Right cardiac atrium (tissue), 5 donors: ENCODE measurements around the gene COL23A1. TPM values are rescaled to one million over a fixed set of nuclear protein-coding genes. Genes with fewer than 3 reads are reported as not detected.

ENCODE experiments used
- ATAC-seq, 2 donors: fragments of 200-7000 bp; cut with Tn5 transposase; one replicate each; pipeline versions ENCODE4 v1.8.0 to v1.9.1; 2020; ENCODE audit warnings: moderate library complexity in 2 of 2, mild to moderate bottlenecking in 1 of 2
- DNase-seq, 3 donors: peaks; one replicate each; pipeline ENCODE4 v3.0.0-alpha.2; 2020
- H3K27ac ChIP-seq: one replicate; pipeline ENCODE4 v1.5.1; 2013; ENCODE audit warnings: mild to moderate bottlenecking, low read length, control low read depth, moderate library complexity
- H3K27me3 ChIP-seq: one replicate; pipeline ENCODE4 v1.6.1; 2013; ENCODE audit not compliant: control insufficient read depth, insufficient read depth
- H3K4me1 ChIP-seq: one replicate; pipeline ENCODE4 v1.6.1; 2013; ENCODE audit warnings: low read length; ENCODE audit not compliant: control insufficient read depth, insufficient read depth
- H3K4me3 ChIP-seq: one replicate; pipeline ENCODE4 v1.5.1; 2013; ENCODE audit warnings: low read length, control low read depth
- H3K9me3 ChIP-seq: one replicate; pipeline ENCODE4 v1.6.1; 2013; ENCODE audit warnings: low read length; ENCODE audit not compliant: control insufficient read depth
- WGBS: extraction: QIAGEN DNeasy Blood & Tissue Kit; methylation state at CpG from one replicate; pipeline ENCODE4 v1.1.7; 2013; 5-methylcytosine and 5-hydroxymethylcytosine counted together
- intact Hi-C, 4 donors: fragments of 100-400 bp; cut with DNase I; formaldehyde crosslinking; loops; one replicate each; pipeline versions ENCODE4 v1.11.0 to v1.14.0; 2022 to 2023
- polyA plus RNA-seq: library from polyadenylated mRNA; stranded (reverse); fragments of 200-250 nt; gene quantifications from one replicate; pipeline ENCODE4 v1.2.3, GENCODE V29; 2013
- total RNA-seq, 4 donors: library from RNA; stranded (reverse); fragmentation: NEBNext Ultra II Directional; extraction: Animal tissue kit (Norgen Biotek cat#: 25700); gene quantifications; one replicate each; pipeline ENCODE4 v1.2.1, GENCODE V29; 2021
- donor health status: healthy with polysubstance abuse.
- donor health status: DM: no; HTN: yes; CAD: no.
- donor health status: DM: no; HTN: no; CAD: no.
- donor health status: DM: no; HTN: yes; CAD: no; lungs with severe emphysema.
- donor health status: DM: yes; HTN: yes; CAD: no.

Gene COL23A1
- total and polyA plus RNA-seq, 5 donors: 2.5 to 13.6 (median 6.3) TPM

DNA sequence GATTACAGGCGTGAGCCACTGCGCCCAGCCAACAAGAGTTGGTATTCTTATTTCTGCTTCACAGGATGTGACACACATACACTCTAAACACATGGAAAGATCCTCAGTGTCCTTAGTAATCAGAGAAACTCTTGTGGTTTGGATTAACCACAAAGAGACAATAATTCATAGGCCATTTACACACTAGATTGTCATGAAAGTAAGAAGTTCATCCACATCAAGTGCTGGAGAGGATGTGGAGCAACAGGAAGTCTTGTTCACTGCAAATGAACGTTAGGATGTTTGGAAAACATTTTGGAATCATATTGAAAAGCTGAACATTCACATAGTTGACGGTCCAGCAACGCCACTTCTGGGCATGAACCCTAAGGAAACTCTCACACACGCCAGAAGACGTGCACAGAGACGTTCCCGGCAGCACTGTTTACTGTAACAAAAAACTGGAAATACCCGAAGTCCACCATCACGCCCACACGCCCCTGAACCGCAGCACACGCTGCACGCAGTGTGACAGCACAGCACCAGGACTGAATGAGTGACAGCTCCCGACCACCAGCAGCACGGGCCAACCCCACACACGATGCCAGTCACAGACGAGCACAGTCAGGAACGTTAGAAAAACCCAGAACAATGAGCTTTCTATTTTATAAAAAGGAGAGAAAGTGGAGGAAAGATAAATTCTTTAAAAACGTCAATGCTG, 87.6 kb downstream of the COL23A1 start:
- WGBS: 86% methylated on average over 21 of the region's 21 CpGs
- H3K4me1 ChIP-seq: no peaks in the 10 kb centered on the region
- ATAC-seq (no peak), DNase-seq (no peak)
- intact Hi-C loops: no loop called here
- H3K4me3 ChIP-seq: no peak overlapping the region
- H3K9me3 ChIP-seq: no peaks in the 10 kb centered on the region
- H3K27me3 ChIP-seq: no peaks in the 10 kb centered on the region
- no peak overlapping the region for H3K27ac ChIP-seq

DNA sequence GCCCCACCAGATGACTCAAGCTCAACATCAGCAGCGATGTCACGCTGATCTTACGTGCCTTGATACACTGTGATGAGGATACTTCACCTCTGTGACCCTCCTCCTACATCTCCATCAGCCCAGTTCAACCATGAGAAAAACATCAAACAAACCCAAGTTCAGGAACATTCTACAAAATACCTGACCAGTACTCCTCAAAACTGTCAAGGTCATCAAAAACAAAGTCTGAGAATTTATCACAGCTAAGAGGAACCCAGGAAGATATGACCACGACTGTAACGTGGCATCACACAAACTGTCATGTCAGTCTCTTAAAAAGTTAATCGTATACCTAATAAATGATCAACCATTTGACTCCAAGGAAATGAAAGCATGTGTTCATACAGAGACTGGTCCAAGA, 90.8 kb downstream of the COL23A1 start:
- H3K27ac ChIP-seq: no peak overlapping the region
- WGBS: 66% methylated on average over 6 of the region's 6 CpGs
- no peaks in the 10 kb centered on the region for H3K4me1 ChIP-seq
- no peaks in the 10 kb centered on the region for H3K9me3 ChIP-seq
- ATAC-seq (no peak), DNase-seq (no peak)
- no peak overlapping the region for H3K4me3 ChIP-seq
- no peaks in the 10 kb centered on the region for H3K27me3 ChIP-seq
- intact Hi-C loops: no loop called here

DNA sequence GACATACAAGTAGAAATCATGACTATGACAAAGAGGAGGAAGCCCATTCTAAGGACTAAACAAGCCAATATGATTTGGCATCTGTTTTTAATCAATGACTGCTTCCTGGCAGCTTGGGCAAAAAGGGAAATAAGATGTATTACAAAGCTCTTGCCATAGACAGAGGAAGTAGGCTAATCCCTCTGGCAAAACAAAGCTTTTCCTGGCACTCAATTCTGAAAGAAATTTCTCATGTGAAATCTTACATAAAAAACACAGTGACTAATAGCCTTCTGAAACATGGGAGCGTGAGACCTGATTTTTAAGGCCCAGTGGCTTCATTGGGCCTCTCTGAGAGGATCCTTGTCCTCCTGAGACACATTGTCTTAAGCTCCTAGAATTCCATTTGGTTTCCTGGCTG, 93.6 kb downstream of the COL23A1 start:
- Histone ChIP-seq H3K27me3 (no peaks in the 10 kb centered on the region), H3K9me3 (no peaks in the 10 kb centered on the region), H3K4me1 (no peaks in the 10 kb centered on the region), H3K27ac (no peak overlapping the region), H3K4me3 (no peak overlapping the region)
- DNase-seq (no peak), ATAC-seq (peak in 1 of 2 donors; percentile 66)
- intact Hi-C loops: no loop called here
- 77% methylated on average over 1 of the region's 1 CpG for WGBS

DNA sequence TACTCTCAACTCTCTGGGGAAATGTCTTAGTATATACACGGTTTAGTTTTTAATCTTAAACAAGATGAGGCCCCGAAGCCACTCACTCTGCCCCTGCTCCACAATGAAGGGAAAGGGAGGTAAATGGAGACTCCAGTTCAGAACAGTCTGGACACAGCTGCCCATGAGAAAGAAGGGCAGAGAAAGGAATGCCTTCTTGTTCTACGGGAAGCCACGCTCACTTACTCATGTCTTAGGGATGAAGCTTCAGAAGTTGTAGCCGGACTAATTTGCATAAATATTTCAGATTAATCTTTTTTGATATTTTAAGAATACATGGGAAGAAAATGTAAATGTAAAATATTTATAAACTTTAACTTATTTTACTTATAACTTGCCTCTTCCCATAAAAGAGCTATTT, 94.0 kb downstream of the COL23A1 start:
- DNase-seq (no peak), ATAC-seq (no peak)
- intact Hi-C loops: no loop called here
- Histone ChIP-seq H3K4me1 (no peaks in the 10 kb centered on the region), H3K9me3 (no peaks in the 10 kb centered on the region), H3K27me3 (no peaks in the 10 kb centered on the region), H3K27ac (no peak overlapping the region), H3K4me3 (no peak overlapping the region)
- WGBS: 90% methylated on average over 5 of the region's 5 CpGs

DNA sequence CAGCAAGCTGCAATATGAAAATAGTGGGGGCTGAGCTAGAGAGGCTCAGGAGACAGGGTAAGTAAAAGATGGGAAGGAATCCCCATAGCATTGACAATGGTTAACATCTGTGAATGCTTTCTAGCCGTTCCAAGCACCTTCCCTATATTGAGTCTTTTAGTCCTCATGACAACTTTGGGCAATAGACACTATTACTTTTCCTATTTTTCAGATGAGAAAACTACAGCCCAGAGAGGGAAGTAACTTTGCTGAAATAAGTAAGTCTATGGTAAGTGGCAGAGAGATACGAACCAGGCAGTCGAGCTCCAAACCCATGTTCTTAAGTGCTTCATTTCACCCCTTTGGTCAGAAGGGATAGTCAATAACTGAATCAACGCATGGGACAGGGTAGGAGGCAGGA, 94.5 kb downstream of the COL23A1 start:
- Histone ChIP-seq H3K27ac (no peak overlapping the region), H3K4me3 (no peak overlapping the region), H3K4me1 (no peaks in the 10 kb centered on the region), H3K9me3 (no peaks in the 10 kb centered on the region), H3K27me3 (no peaks in the 10 kb centered on the region)
- WGBS: 85% methylated on average over 4 of the region's 4 CpGs
- DNase-seq (no peak), ATAC-seq (no peak)
- intact Hi-C loops: no loop called here

DNA sequence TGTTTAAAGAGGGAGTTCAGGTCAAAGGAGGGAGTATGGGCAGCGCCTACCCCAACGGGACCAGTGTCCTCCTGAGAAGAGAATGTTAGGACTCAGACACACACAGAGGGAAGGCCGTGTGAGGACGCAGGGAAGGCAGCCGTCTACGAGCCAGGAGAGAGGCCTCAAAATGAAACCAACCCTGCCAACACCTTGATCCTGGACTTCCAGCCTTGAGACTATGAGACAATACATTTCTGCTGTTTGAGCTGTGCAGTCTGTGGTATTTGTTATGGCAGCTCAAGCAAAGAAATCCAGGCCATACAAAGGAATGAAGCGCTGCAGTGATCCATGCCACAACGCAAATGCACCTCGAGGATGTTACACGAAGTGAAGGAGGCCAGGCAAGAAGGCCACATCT, 97.9 kb downstream of the COL23A1 start:
- Histone ChIP-seq H3K4me1 (no peaks in the 10 kb centered on the region), H3K27me3 (no peaks in the 10 kb centered on the region), H3K4me3 (no peak overlapping the region), H3K9me3 (no peaks in the 10 kb centered on the region), H3K27ac (no peak overlapping the region)
- intact Hi-C loops: no loop called here
- DNase-seq: no peak
- 97% methylated on average over 10 of the region's 10 CpGs for WGBS
- ATAC-seq: no peak

DNA sequence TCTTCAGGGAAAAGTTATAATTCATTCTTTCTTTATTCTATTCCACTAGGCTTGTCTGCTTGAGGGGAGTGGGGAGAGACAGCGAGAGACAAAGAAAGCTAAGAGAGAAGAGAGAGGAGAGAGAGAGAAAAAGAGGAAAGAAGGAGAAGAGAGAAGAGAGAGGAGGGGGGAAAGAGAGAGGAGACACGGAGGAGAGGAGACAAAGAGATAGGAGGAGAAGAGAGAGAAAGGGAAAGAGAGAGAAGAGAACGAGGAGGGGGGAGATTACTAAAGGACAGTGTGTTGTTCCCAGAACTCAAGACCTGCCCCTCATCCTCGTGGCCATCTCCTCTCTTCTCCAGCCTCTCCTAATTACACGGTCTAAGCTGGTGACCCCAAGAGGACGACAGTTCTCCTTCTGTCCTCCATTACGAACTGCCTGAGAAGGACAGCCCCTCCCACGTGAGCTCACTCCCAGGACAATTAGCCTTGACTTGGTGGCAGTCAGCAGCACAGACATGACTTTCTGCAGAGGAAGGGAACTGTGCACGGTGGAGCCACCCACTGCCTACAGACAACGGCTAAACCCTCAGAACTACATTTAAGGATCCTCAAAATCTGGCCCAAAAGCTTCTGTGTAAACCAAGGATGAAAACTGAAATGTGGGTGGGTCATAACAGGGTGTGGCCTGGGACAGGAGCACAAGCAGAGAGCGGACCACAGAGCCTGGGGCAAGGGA, 99.1 kb downstream of the COL23A1 start:
- no peak for DNase-seq
- Histone ChIP-seq H3K4me1 (no peaks in the 10 kb centered on the region), H3K4me3 (no peak overlapping the region), H3K27ac (no peak overlapping the region), H3K27me3 (no peaks in the 10 kb centered on the region), H3K9me3 (no peaks in the 10 kb centered on the region)
- ATAC-seq: no peak
- intact Hi-C loops: no loop called here
- 71% methylated on average over 11 of the region's 11 CpGs for WGBS

DNA sequence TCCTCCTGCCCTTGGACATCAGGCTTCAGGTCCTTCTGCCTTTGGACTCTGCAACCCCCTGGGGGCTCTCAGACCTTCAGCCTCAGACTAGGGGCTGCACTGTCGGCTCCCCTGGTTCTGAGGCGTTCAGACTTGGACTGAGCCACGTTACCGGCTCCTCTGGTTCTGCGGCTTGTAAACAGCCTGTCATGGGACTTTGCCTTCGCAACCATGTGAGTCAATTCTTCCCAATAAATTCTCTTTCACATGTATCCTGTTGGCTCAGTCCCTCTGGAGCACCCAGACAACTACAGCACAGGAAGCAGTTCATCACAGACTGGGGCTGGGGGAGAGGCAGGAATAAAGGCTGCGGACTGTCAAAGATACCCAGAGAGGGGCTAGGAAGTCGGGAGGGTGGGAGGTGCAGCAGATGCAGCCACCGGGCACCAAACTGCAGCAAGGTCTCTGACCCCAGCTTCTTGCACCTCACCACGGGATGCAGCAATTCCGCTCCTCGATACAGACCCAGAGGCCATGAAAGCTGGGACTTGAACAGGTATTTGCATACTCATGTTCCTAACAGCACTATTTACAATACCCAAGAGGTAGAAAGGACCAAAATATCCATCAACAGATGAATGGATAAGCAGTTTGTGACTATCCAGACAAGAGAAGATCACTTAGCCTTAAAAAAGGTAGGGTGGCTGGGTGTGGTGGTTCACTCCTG, 100.8 kb downstream of the COL23A1 start:
- DNase-seq (no peak), ATAC-seq (no peak)
- Histone ChIP-seq H3K27ac (no peak overlapping the region), H3K4me3 (no peak overlapping the region), H3K27me3 (no peaks in the 10 kb centered on the region), H3K4me1 (no peaks in the 10 kb centered on the region), H3K9me3 (no peaks in the 10 kb centered on the region)
- WGBS: 83% methylated on average over 12 of the region's 12 CpGs
- intact Hi-C loops: no loop called here

DNA sequence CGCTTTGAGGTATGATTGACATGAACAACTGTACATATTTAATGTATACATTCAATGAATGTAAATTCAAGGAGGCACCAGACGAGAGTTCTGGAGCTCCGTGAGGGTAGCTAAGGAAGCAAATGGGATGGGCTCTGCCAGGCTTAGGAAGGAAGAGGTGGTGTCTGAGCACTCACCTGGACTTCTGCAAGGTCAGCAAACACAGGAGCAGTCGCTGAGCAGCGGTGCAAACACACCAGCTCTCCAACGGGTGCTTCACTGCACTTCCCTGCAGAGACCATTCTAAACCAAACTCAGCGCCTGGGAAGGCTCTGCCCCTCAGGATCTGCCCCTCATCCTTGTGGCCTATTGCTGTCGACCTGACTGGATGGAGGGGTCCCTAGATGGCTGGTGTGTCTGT, 101.5 kb downstream of the COL23A1 start:
- Histone ChIP-seq H3K9me3 (no peaks in the 10 kb centered on the region), H3K4me1 (no peaks in the 10 kb centered on the region), H3K4me3 (no peak overlapping the region), H3K27me3 (no peaks in the 10 kb centered on the region), H3K27ac (no peak overlapping the region)
- intact Hi-C loops: no loop called here
- ATAC-seq: no peak
- no peak for DNase-seq
- WGBS: 67% methylated on average over 8 of the region's 8 CpGs

DNA sequence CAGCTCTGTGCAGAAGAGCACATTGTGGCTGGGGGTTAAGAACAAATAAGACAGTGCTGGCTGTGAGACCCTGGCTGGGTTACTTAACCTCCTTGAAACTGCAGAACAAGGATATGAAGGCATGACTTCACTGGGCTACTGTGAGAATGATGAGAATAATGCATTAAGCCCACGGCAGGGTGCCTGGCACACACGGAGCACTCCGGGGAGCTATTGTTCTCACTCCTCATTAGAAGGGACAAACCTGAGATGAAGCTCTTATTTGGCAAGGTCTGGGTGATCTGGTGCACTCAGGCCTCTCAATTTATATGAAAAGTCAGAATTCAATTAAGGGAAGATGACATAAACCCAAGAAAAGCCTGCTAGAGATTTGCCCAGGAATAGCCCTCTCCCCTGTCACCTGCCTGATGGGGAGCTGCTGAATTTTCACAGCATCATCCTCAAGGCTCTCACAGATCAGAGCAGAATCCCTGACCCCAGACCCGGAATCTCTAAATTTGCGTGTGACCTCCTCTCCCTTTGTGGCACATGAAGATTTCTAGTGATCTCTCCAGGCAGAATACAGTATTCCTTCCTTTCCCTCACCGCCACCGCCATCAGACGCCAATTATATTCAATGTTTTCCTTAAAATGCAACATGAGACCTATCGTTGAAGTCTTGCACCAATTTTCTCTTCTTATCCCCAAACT, 102.1 kb downstream of the COL23A1 start:
- no peak overlapping the region for H3K27ac ChIP-seq
- no peaks in the 10 kb centered on the region for H3K27me3 ChIP-seq
- no peaks in the 10 kb centered on the region for H3K4me1 ChIP-seq
- intact Hi-C loops: no loop called here
- ATAC-seq: no peak
- no peak overlapping the region for H3K4me3 ChIP-seq
- 86% methylated on average over 9 of the region's 9 CpGs for WGBS
- no peaks in the 10 kb centered on the region for H3K9me3 ChIP-seq
- DNase-seq: no peak
